ENCODE measurements around the gene ABCA4.

- TF ChIP-seq EZH2phosphoT487 (IDR thresholded peaks at IDR 0.05; ENCODE audit: insufficient read depth, low read depth) (no peak), EZH2 (IDR thresholded peaks at IDR 0.05; ENCODE audit: insufficient read depth, poor library complexity, severe bottlenecking) (no peak)
These were observed 159.0 kb downstream of the ABCA4 start for GRCh38 chr1:93961906-93962305.
